Stomach (tissue), 4 donors: Measurements from ENCODE around the gene RPTN.

Source experiments
- CTCF ChIP-seq, 7 experiments: fragments of 450-650 bp in 4 of 7; fragments of 200-600 bp in 3 of 7; sonication (generic) in 3 of 7; IDR thresholded peaks; one replicate each; pipeline ENCODE4 v1.5.1; 2016 to 2019; ENCODE audit warnings: antibody characterized with exemption in 7 of 7, control low read depth in 2 of 7, mild to moderate bottlenecking in 1 of 7
- EP300 ChIP-seq: sonication (generic); formaldehyde crosslinking; IDR thresholded peaks from one replicate; pipeline ENCODE4 v1.6.1; 2017; ENCODE audit warnings: antibody characterized with exemption
- POLR2A ChIP-seq, 4 donors: fragments of 450-650 bp; IDR thresholded peaks; one replicate each; pipeline ENCODE4 v1.6.1; 2016; ENCODE audit warnings: antibody characterized with exemption in 4 of 4, control low read depth in 2 of 4, mild to moderate bottlenecking in 1 of 4, moderate library complexity in 1 of 4

GRCh38 chr1:152159144-152159543 lies at the start of gene RPTN:
- TF ChIP-seq EP300 (no peak), POLR2A (IDR thresholded peaks at IDR 0.05) (no peak), CTCF (IDR thresholded peaks at IDR 0.05) (no peak)
